VCaP (cell line): ENCODE results near the gene DNASE1.

ENCODE experiments used
- H3K27ac ChIP-seq: fragments of 450-650 bp; 2 replicates; pipeline ENCODE4 v1.5.1; 2017
- TF ChIP-seq, protein P1 (sequence below): fragments of 450-650 bp; conservative IDR thresholded peaks from 2 replicates; pipeline ENCODE4 v1.5.1; 2017; ENCODE audit warnings: mild to moderate bottlenecking, moderate library complexity

Gene DNASE1

GRCh38 chr16:3637371-3637923 is 17.0 kb upstream of the DNASE1 start:
- H3K27ac ChIP-seq, result peak overlapping the region; percentile 47
- TF ChIP-seq, protein P1, sequence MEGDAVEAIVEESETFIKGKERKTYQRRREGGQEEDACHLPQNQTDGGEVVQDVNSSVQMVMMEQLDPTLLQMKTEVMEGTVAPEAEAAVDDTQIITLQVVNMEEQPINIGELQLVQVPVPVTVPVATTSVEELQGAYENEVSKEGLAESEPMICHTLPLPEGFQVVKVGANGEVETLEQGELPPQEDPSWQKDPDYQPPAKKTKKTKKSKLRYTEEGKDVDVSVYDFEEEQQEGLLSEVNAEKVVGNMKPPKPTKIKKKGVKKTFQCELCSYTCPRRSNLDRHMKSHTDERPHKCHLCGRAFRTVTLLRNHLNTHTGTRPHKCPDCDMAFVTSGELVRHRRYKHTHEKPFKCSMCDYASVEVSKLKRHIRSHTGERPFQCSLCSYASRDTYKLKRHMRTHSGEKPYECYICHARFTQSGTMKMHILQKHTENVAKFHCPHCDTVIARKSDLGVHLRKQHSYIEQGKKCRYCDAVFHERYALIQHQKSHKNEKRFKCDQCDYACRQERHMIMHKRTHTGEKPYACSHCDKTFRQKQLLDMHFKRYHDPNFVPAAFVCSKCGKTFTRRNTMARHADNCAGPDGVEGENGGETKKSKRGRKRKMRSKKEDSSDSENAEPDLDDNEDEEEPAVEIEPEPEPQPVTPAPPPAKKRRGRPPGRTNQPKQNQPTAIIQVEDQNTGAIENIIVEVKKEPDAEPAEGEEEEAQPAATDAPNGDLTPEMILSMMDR, result no peak

- TF ChIP-seq, protein P1, result no peak
- no peak overlapping the region for H3K27ac ChIP-seq
These were observed 15.4 kb upstream of the DNASE1 start for GRCh38 chr16:3638916-3639644.

DNA sequence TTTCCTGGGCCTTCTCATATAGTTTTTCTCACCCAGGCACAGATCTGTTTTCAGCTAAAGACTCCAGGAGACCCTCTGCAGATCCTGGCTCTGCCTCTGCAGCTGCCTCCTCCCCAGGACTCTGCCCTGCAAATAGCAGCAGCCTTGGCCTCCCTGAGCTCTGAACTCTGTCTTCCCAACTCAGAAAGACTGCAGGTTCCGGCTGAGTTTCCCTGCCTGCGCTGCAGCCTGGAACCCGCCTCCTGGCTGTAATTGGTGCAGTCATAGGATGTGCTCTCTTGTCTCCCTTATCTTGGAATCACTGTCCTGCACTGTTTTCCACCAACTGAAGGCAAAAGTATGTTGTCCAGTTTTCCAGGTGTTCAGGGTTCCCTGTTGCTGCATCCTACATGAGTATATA is 14.3 kb upstream of the DNASE1 start:
- TF ChIP-seq, protein P1, result no peak
- no peak overlapping the region; the same call in 1 of the 2 replicates for H3K27ac ChIP-seq

DNA sequence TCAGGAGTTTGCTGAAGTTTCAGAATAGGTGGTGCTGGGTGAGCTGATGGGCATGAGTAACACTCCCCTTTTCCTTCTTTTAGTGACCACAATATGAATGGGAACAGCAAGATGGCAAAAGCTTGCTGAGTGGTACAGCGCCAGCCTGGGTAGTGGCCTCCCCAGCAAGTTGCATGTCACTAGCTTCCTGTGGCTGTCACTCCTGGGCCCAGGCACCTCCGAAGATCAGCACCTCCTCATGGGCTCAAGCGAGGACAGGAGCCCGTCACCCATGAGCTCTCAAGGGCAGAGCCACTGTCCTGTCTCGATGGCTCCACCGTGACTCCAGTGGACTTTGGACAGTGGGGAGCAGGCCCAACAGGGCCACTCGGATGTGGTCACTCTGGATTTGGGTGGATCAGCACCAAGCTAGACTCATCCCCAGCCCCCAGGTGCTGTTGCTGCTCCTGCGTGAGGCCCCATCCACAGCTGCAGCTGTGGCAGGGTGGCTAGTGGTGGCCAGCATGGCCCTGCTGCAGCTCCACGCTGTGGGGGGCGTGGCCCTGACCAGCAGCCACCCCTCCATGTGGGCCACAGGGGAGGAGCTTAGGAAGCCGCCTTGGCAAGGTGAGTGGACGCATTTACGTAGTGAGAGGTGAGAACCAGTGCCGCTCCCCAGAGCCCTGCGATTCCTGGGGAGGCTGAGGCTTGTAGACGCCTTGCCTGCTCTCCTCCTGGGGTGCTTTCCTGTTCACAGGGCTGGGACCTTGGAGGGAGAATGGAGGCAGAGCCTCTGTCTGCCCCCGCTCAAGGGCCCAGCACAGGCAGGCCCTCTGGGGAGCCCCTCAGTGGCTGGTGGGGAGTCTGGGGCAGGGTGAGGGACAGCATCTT is 13.6 kb upstream of the DNASE1 start:
- TF ChIP-seq, protein P1, result no peak
- peak overlapping the region; percentile 92; the same call in 1 of the 2 replicates for H3K27ac ChIP-seq

GRCh38 chr16:3641801-3642396 is 12.6 kb upstream of the DNASE1 start:
- TF ChIP-seq, protein P1, result no peak
- H3K27ac ChIP-seq, result peak overlapping the region; percentile 92

DNA sequence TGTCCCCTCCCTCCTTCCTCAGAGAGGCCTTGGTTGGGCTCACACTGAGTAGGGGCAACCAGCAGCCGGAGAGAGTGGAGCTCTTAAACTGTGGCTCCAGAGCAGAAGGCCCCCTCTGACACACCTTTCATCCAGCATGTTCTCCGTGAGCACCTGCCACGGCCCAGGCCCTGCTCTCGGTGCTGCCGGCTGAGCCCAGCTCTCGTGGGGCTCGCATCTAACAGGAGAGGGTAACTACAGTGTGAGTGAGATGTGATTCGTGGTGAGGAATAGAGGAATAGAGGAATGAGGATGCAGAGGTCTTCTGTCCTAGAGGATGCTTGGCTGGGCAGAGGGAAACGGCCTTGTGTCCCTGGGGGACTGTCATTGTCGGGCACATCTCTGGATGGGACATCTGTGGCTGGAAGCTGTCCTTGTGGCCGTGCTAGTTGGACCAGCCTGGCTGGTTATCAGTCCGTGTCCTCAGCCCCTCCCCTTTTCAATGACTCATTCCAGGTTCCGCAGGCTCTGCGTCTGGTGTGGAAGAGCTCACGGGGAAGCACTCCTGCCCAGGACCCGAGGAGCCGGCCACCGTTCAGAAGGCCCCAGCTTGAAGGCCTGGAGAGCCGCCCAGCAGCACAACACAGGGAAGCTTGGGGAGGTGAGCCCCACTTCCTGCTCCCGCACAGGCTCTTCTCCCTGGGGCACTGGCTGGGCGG is 11.9 kb upstream of the DNASE1 start:
- TF ChIP-seq, protein P1, result no peak
- peak overlapping the region; percentile 92 for H3K27ac ChIP-seq
